Esophagus squamous epithelium (tissue), 5 donors: ENCODE results near the gene NBPF6. TPM values are rescaled to one million over a fixed set of nuclear protein-coding genes. Genes with fewer than 3 reads are reported as not detected.

Experiments
- DNase-seq: peaks from one replicate; lab custom pipeline; 2025; lab: John Stamatoyannopoulos, UW
- H3K27ac ChIP-seq, 4 donors: fragments of 200-600 bp; sonication (generic); one replicate each; pipeline ENCODE4 v1.5.1; 2016 to 2019; ENCODE audit warnings: mild to moderate bottlenecking in 1 of 4
- H3K27me3 ChIP-seq, 4 donors: fragments of 200-600 bp; sonication (generic); 1 replicate in 3 of 4; 2 replicates in 1 of 4; pipeline versions ENCODE4 v1.5.1 to v1.6.0; 2017 to 2021; ENCODE audit warnings: antibody characterized with exemption in 1 of 4
- H3K36me3 ChIP-seq, 3 donors: fragments of 200-600 bp; sonication (generic); one replicate each; pipeline ENCODE4 v1.5.1; 2016 to 2019
- H3K4me1 ChIP-seq, 3 donors: fragments of 200-600 bp; sonication (generic); one replicate each; pipeline ENCODE4 v1.5.1; 2017 to 2019
- H3K4me3 ChIP-seq, 4 donors: fragments of 200-600 bp; sonication (generic); 1 replicate in 3 of 4; 2 replicates in 1 of 4; pipeline ENCODE4 v1.5.1; 2016 to 2019; ENCODE audit warnings: mild to moderate bottlenecking in 2 of 4, moderate library complexity in 1 of 4
- H3K9me3 ChIP-seq, 3 donors: fragments of 200-600 bp; sonication (generic); one replicate each; pipeline ENCODE4 v1.5.1; 2016 to 2019
- CTCF ChIP-seq, 6 experiments: fragments of 450-650 bp in 4 of 6; fragments of 200-600 bp in 2 of 6; sonication (generic) in 2 of 6; IDR thresholded peaks; one replicate each; pipeline ENCODE4 v1.5.1; 2016 to 2019; ENCODE audit warnings: antibody characterized with exemption in 6 of 6, mild to moderate bottlenecking in 4 of 6, moderate library complexity in 4 of 6
- POLR2A ChIP-seq, 4 donors: fragments of 450-650 bp; IDR thresholded peaks; one replicate each; pipeline ENCODE4 v1.6.1; 2017; ENCODE audit warnings: antibody characterized with exemption in 4 of 4, mild to moderate bottlenecking in 4 of 4, moderate library complexity in 3 of 4
- WGBS, 2 donors: methylation state at CpG; one replicate each; pipeline ENCODE4 v1.1.5; 2018; 5-methylcytosine and 5-hydroxymethylcytosine counted together
- intact Hi-C: fragments of 100-400 bp; cut with DNase I; formaldehyde crosslinking; loops from one replicate; pipeline ENCODE4 v1.15.0; 2022
- total RNA-seq, 4 donors: library from RNA; depleted of rRNA; stranded (reverse); fragments of >200 nt; gene quantifications; one replicate each; pipeline ENCODE4 v1.1.0, GENCODE V29; 2016
- donor health status: DM: yes; HTN: yes; CAD: no.

The NBPF6 gene
- total RNA-seq, 4 donors from 2014 or later, result not detected

GRCh38 chr1:108502138-108502537 lies 52.0 kb downstream of the NBPF6 start:
- intact Hi-C loops, result no loop called here
- H3K4me1 ChIP-seq, result no peaks in the 10 kb centered on the region
- 59 to 64% methylated on average over 2 of the region's 2 CpGs for WGBS, 2 donors
- H3K27me3 ChIP-seq, result peaks cover 0 to 7% (median 0%) of the 10 kb centered on the region in 4 donors
- TF ChIP-seq CTCF (IDR thresholded peaks at IDR 0.05), result no peak
- no peak for TF ChIP-seq POLR2A (IDR thresholded peaks at IDR 0.05)
- no peak overlapping the region for H3K27ac ChIP-seq
- no peak for DNase-seq
- no peaks in the 10 kb centered on the region for H3K9me3 ChIP-seq
- H3K36me3 ChIP-seq, result no peaks in the 10 kb centered on the region
- H3K4me3 ChIP-seq, result no peak overlapping the region

- H3K4me1 ChIP-seq, result no peaks in the 10 kb centered on the region
- intact Hi-C loops, result no loop called here
- H3K27me3 ChIP-seq, result peaks cover 0 to 5% (median 0%) of the 10 kb centered on the region in 4 donors
- no peak overlapping the region for H3K4me3 ChIP-seq
- WGBS, 2 donors, result 71 to 78% methylated on average over 2 of the region's 2 CpGs
- H3K27ac ChIP-seq, result no peak overlapping the region
- no peak for DNase-seq
- TF ChIP-seq POLR2A (IDR thresholded peaks at IDR 0.05) (no peak), CTCF (IDR thresholded peaks at IDR 0.05) (no peak)
- no peaks in the 10 kb centered on the region for H3K36me3 ChIP-seq
- no peaks in the 10 kb centered on the region for H3K9me3 ChIP-seq
These were observed 52.5 kb downstream of the NBPF6 start for GRCh38 chr1:108502624-108503023.

- Histone ChIP-seq H3K27me3 (peaks cover 0 to 5% (median 0%) of the 10 kb centered on the region in 4 donors), H3K36me3 (no peaks in the 10 kb centered on the region), H3K4me3 (no peak overlapping the region), H3K27ac (no peak overlapping the region), H3K4me1 (no peaks in the 10 kb centered on the region), H3K9me3 (no peaks in the 10 kb centered on the region)
- intact Hi-C loops, result no loop called here
- 70 to 77% methylated on average over 5 of the region's 5 CpGs for WGBS, 2 donors
- TF ChIP-seq POLR2A (IDR thresholded peaks at IDR 0.05) (no peak), CTCF (IDR thresholded peaks at IDR 0.05) (no peak)
- DNase-seq, result no peak
These were observed 53.1 kb downstream of the NBPF6 start for GRCh38 chr1:108503062-108503733.

GRCh38 chr1:108504447-108504846 lies 54.3 kb downstream of the NBPF6 start:
- intact Hi-C loops, result no loop called here

GRCh38 chr1:108505763-108506070 lies 55.6 kb downstream of the NBPF6 start:
- Histone ChIP-seq H3K36me3 (no peaks in the 10 kb centered on the region), H3K4me3 (no peak overlapping the region), H3K4me1 (no peaks in the 10 kb centered on the region), H3K27me3 (no peaks in the 10 kb centered on the region), H3K9me3 (no peaks in the 10 kb centered on the region), H3K27ac (no peak overlapping the region)
- 65 to 77% methylated on average over 2 of the region's 2 CpGs for WGBS, 2 donors
- DNase-seq, result no peak
- TF ChIP-seq POLR2A (IDR thresholded peaks at IDR 0.05), result no peak
- TF ChIP-seq CTCF (IDR thresholded peaks at IDR 0.05), result no peak
- intact Hi-C loops, result no loop called here

More at GRCh38 chr1:108504447-108504846, 54.3 kb downstream of the NBPF6 start:
- no peak for TF ChIP-seq CTCF (IDR thresholded peaks at IDR 0.05)
- no peak for TF ChIP-seq POLR2A (IDR thresholded peaks at IDR 0.05)
- H3K9me3 ChIP-seq, result no peaks in the 10 kb centered on the region
- H3K27me3 ChIP-seq, result peaks cover 0 to 5% (median 0%) of the 10 kb centered on the region in 4 donors
- no peaks in the 10 kb centered on the region for H3K36me3 ChIP-seq
- no peak for DNase-seq
- H3K4me3 ChIP-seq, result no peak overlapping the region
- H3K4me1 ChIP-seq, result no peaks in the 10 kb centered on the region
- no peak overlapping the region for H3K27ac ChIP-seq
- 64 to 71% methylated on average over 1 of the region's 1 CpG for WGBS, 2 donors
